ENCODE data around the gene ARX. TPM values are rescaled to one million over a fixed set of nuclear protein-coding genes. Genes with fewer than 3 reads are reported as not detected.
A peak's percentile ranks its signal among the peaks of the same experiment; 100 is the strongest.

ARX gene
- total and polyA plus RNA-seq, 2 donors (not counting 3 experiments of a cell fraction or from before 2014, with no cell fraction given) = not detected

GRCh38 chrX:25019707-25020390 is 4.1 kb upstream of the ARX start:
- dilution Hi-C loops (cut with MboI; ENCODE audit: extremely low pct_ligation_motif_present, low sequenced_read_pairs) = no loop called here
- no peak for FAIRE-seq
- H3K9me3 ChIP-seq (replicated peaks; ENCODE audit: control insufficient read depth, insufficient read depth, low read length) = no peaks in the 10 kb centered on the region
- no peaks in the 10 kb centered on the region for H3K36me3 ChIP-seq (ENCODE audit: control insufficient read depth in 2 of 2, extremely low read depth in 1 of 2, insufficient read depth in 2 of 2, low read length in 2 of 2)
- intact Hi-C loops (cut with micrococcal nuclease) = loop anchor here (1.0 to 5.0 kb wide), 2 partner anchors 122 to 182 kb away; no protein-coding TSS in a partner anchor
- no peak overlapping the region for H3K27ac ChIP-seq (ENCODE audit: insufficient read depth, low read depth, low read length)
- no peak overlapping the region for H3K9ac ChIP-seq (replicated peaks; ENCODE audit: extremely low read depth, insufficient read depth, low read length)
- H3K27me3 ChIP-seq (ENCODE audit: control insufficient read depth in 2 of 2, insufficient read depth in 2 of 2, low read length in 2 of 2) = peaks cover 77 to 97% of the 10 kb centered on the region in 2 experiments
- H3K4me1 ChIP-seq (ENCODE audit: control insufficient read depth, extremely low read depth, insufficient read depth, low read length) = peaks cover 2% of the 10 kb centered on the region
- H3K4me3 ChIP-seq (replicated peaks in 1 of 3; ENCODE audit: insufficient read depth in 1 of 3, low read depth in 1 of 3, low read length in 3 of 3) = no peak overlapping the region
- no peak overlapping the region for H3K4me2 ChIP-seq (ENCODE audit: insufficient read depth, low read length)
- H4K20me1 ChIP-seq (replicated peaks; ENCODE audit: control insufficient read depth, extremely low read depth, insufficient read depth, low read length) = no peaks in the 10 kb centered on the region
- no TSS peak for BruUV-seq (replicated peaks)
- no peaks in the 10 kb centered on the region for H3K79me2 ChIP-seq (ENCODE audit: control insufficient read depth, insufficient read depth, low read length)
- ChIA-PET POLR2A (no interaction called here), CTCF (interaction anchor here (0.9 to 3.6 kb wide), 4 partner anchors 16 to 272 kb away, joined by 3 to 48 read pairs (median 8); no protein-coding TSS in a partner anchor)
- no peak for TF ChIP-seq POLR2A (IDR thresholded peaks at IDR 0.05; ENCODE audit: low read depth, low read length)
- no peak for TF ChIP-seq POLR2AphosphoS5 (IDR thresholded peaks at IDR 0.05; ENCODE audit: insufficient read depth, low read depth, low read length)
- no peak for TF ChIP-seq CTCF (IDR thresholded peaks at IDR 0.05; ENCODE audit: extremely low read depth in 1 of 2, insufficient read depth in 1 of 2, low read depth in 1 of 2, low read length in 2 of 2)
- no peak for TF ChIP-seq FOS (IDR thresholded peaks at IDR 0.05; ENCODE audit: borderline replicate concordance, insufficient read depth, low read length)
- peak; percentile 20 for TF ChIP-seq EZH2 (IDR thresholded peaks at IDR 0.05; ENCODE audit: borderline replicate concordance, low read depth, low read length, severe bottlenecking)
- TF ChIP-seq MAX (IDR thresholded peaks at IDR 0.05; ENCODE audit: insufficient read depth, insufficient read length) = no peak
- no peak for DNase-seq (ENCODE audit: low read depth, low spot score)
- H3K9me1 ChIP-seq (replicated peaks; ENCODE audit: control insufficient read depth, extremely low read depth, insufficient read depth, low read length) = no peaks in the 10 kb centered on the region
- H2AFZ ChIP-seq (ENCODE audit: low read depth, low read length) = no peak overlapping the region
